Fibroblast of mammary gland (primary cell): ENCODE data around the gene CIAO3.

Experiments
- DNase-seq: peaks from one replicate; pipeline ENCODE4 v3.0.0-alpha.2; 2010; ENCODE audit warnings: low read depth
- H3K4me3 ChIP-seq: 2 replicates; pipeline ENCODE4 v1.5.1; 2011; ENCODE audit warnings: low read depth, mild to moderate bottlenecking, low read length, moderate library complexity; ENCODE audit not compliant: control insufficient read depth
- CTCF ChIP-seq: conservative IDR thresholded peaks from 2 replicates; pipeline ENCODE4 v1.5.1; 2011; ENCODE audit warnings: low read depth, low read length, inconsistent platforms; ENCODE audit not compliant: control insufficient read depth, insufficient read depth

CIAO3 gene

GRCh38 chr16:721765-722540, 18.8 kb downstream of the CIAO3 start:
- peak overlapping the region; percentile 28 for H3K4me3 ChIP-seq
- TF ChIP-seq CTCF, result no peak
- DNase-seq, result no peak

- H3K4me3 ChIP-seq, result peak within 1 kb of the TSS; percentile 58
- TF ChIP-seq CTCF, result no peak
- DNase-seq, result peak; percentile 58
Observed at GRCh38 chr16:720990-721764, 19.6 kb downstream of the CIAO3 start, which contains the start of gene ANTKMT. TSS of gene ANTKMT (plus strand) at chr16:721146. CDS start at chr16:721275, 129 bp downstream.

GRCh38 chr16:720447-720989, 20.3 kb downstream of the CIAO3 start:
- peak; percentile 69 for DNase-seq
- peak overlapping the region; percentile 58 for H3K4me3 ChIP-seq

GRCh38 chr16:719815-720446, 20.9 kb downstream of the CIAO3 start:
- TF ChIP-seq CTCF, result peak; percentile 25
- DNase-seq, result no peak
- peak overlapping the region; percentile 58 for H3K4me3 ChIP-seq

More at GRCh38 chr16:720447-720989, 20.3 kb downstream of the CIAO3 start:
- TF ChIP-seq CTCF, result peak; percentile 9

GRCh38 chr16:718922-719321, 21.9 kb downstream of the CIAO3 start:
- DNase-seq, result no peak
- no peak for TF ChIP-seq CTCF
- H3K4me3 ChIP-seq, result no peak overlapping the region

- no peak overlapping the region for H3K4me3 ChIP-seq
- no peak for TF ChIP-seq CTCF
- DNase-seq, result no peak
Observed at GRCh38 chr16:718389-718788, 22.4 kb downstream of the CIAO3 start.
